GM12874 (cell line): ENCODE data around the gene IL36B.

Experiments used
- CTCF ChIP-seq: IDR thresholded peaks from 2 replicates; pipeline ENCODE4 v1.5.1; 2011; ENCODE audit warnings: low read depth, mild to moderate bottlenecking, control low read depth, low read length, moderate library complexity; ENCODE audit not compliant: insufficient read depth

The IL36B gene

DNA sequence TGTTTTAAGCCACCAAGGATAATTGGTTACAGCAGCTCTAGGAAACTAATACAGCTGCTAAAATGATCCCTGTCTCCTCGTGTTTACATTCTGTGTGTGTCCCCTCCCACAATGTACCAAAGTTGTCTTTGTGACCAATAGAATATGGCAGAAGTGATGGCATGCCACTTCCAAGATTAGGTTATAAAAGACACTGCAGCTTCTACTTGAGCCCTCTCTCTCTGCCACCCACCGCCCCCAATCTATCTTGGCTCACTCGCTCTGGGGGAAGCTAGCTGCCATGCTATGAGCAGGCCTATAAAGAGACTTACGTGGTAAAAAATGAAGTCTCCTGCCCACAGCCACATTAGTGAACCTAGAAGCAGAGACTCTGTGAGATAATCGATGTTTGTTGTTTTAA is 11.6 kb upstream of the IL36B start:
- no peak for TF ChIP-seq CTCF

DNA sequence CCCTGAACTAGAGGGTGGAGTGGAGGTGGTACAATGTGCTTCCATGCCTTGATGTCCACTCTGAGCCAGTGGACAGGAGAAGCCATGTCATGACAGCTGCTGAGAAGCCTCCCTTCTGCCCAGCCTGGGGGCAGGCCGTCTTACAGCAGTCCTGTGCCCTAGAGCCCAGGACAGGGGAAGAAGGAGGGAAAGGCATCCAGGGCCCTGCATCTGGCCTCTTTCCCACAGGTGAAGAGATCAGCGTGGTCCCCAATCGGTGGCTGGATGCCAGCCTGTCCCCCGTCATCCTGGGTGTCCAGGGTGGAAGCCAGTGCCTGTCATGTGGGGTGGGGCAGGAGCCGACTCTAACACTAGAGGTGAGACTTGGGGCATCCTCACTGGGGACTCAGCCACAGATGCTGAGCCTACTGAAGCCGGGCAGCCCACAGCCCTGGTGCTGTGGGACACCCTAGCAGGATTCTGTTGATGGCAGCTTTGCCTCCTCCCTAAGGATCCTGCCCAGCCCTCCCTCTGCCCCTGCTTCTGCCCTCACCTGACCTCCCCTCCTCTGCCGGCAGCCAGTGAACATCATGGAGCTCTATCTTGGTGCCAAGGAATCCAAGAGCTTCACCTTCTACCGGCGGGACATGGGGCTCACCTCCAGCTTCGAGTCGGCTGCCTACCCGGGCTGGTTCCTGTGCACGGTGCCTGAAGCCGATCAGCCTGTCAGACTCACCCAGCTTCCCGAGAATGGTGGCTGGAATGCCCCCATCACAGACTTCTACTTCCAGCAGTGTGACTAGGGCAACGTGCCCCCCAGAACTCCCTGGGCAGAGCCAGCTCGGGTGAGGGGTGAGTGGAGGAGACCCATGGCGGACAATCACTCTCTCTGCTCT is 9.5 kb upstream of the IL36B start:
- TF ChIP-seq CTCF, result no peak

- TF ChIP-seq CTCF, result no peak
Measured at GRCh38 chr2:113061241-113061640, 8.6 kb upstream of the IL36B start.

- TF ChIP-seq CTCF, result no peak
Measured at GRCh38 chr2:113060796-113061195, 8.1 kb upstream of the IL36B start.

- no peak for TF ChIP-seq CTCF
Measured at GRCh38 chr2:113060396-113060795, 7.7 kb upstream of the IL36B start.

DNA sequence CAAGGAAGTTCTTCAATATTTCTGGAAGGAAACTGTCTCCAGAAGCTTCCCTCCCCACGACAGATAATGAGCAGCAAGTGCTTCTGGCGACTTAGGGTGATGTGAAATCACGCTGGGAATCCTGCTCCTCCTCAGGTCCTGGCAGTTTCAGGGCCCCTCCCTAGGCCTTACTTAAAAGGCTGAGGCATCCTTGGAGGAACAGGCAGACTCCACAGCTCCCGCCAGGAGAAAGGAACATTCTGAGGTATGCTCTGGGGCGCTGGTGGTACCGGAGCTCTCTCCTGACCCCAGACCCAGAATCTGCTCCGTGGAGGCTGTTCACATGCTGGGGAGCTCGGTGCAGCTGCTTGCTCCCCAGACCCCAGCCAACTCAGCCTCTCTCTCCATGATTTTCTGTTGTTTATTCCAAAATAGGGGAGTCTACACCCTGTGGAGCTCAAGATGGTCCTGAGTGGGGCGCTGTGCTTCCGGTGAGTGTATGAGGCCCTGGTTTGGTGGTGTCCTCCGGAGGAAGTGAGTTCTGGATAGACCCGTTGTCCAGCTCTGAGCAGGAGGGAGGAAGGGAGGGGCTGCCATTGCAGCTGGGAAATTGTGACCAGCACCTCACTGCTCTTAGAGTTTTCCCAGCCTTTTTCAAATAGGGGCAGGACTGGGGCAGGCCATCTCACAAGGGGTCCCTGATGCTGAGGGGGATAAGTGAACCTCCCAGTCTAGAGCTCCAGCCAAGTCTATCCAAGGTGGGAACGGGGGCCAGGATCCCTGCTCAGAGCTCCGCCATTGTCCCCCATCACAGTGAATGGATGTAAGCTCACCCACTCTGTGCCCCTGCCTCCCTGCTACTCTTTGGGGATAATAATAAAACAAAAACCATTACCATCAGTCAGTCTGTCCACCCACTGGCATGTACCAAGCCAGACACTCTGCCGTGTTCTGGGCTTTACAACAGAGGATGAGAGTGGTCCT is 6.6 kb upstream of the IL36B start, which contains the start of gene IL36RN:
IL36RN (plus strand) TSS at position 201 of the 963 bp plus-strand sequence; CDS start at position 442, 241 bp downstream.
- TF ChIP-seq CTCF, result no peak

DNA sequence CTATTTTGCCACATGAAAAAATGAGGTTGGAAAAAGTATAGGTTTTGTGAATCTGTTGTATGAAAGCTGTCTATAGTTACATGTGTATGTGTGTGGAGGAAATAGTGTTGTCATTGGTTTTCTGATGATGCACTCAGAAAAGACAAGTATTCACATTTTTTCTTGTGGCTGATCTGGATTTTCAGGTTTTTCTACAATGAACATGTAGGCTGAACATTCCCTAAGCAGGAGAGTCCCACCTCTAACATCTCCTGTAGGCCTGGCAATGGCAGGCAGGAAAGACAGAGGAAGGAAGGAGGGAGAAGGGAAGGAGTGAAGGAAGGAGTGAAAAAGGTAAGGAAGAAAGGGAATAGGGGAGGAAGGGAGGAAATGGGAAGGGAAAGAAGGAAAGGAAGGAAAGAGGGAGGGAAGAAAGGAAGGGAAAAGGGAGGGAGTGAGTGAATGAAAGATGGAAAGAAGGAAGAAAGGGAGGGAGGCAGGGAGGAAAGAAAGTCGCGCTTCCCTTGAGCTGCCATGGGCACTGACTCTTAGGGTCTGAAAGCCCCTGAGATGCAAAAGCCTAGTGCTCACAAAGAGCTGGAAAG is 5.8 kb upstream of the IL36B start:
- TF ChIP-seq CTCF, result no peak
